Measurements from ENCODE around the gene ADGRA3.
"Not testable (repeated sequence)": the region's sequence is repeated elsewhere in the genome, so short reads cannot be mapped to it uniquely, and the experiment has no call there.

Gene ADGRA3

DNA sequence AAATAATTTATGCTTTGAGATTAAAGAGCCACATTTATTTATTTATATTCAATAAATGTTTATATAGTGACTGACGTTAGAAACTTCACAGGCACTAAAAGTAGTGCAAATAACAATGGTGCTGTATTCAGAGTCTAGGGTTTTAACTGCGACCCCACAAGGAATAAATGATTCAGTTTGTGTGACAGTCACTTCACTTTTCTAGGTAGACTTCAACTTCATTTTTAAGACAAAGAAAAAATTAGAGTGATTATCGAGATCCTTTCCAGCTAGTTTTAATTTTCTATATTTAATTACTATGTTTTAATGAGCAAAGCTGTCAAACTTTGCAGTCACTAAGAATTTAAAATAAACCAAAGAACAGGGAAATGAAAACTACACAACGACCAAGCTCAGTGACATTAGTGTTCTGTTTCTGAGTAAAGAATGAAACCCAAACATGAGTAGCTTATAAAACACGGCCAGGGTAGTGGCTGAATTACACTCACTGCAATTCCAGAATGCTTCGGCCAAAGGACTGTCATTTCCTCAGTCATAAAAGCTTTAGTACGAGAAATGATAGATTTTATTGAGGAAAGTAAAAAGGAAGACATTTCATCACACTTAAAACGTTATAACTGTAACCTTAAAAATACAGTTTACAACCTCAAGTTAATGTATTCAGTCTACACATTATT is 38.6 kb downstream of the ADGRA3 start:
- no peak for DNase-seq

DNA sequence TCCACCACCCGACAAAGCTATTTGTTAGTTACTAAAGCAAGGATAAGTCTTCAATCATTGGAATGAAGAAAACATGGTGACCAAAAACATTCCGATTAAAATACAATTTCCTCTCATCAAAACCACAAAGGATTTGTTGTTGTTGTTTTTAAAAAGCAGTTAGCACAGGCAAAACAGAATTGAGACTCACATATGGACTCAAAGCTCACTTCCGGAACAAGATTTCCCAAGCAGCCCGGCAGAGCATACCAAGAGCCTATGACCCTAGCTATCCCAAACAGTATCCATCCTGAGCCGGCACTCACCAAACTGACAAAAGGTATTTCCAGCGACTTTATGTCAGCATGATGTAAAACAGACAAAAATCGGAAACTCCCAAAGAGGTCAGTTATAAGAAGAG is 39.9 kb downstream of the ADGRA3 start:
- no peak for DNase-seq

DNA sequence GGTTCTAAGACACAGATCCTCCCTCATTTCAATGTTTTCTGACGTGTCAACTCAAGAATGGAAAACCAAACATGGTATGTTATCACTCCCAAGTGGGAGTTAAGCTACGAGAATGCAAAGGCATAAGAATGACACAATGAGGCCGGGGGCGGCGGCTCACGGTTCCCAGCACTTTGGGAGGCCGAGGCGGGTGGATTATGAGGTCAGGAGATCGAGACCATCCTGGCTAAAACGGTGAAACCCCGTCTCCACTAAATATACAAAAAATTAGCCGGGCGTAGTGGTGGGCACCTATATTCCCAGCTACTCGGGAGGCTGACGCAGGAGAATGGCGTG is 40.6 kb downstream of the ADGRA3 start:
- DNase-seq = not testable (repeated sequence)

DNA sequence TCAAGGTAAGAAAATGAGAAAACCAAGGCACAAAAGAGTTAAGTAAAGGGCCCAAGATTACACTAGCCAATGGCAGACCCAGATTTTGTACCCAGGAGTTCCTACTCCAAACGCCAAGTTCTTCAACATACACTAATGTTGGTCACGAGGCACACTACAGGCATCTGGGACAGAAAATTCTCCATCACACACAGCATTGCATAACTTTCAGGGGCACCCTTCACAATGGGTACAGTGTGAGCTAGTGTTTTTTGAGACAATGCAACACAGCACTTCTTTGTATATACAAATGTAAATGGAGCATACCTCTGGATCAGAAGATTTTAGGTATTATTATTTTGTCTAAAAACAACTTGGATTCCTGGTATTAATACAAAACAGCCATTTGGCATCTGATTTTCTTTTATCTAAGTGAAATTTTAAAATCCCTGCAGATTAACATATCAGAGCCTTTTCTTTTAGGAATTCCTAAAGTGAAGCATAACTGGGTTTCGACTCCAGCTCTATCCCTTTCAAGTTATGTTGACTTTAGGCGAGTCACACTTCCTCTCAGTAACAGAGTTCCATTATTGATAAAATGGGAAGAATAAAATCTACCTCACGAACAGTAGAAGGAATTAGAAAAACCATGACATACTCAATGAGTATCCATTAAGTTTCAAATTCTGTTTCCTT is 41.1 kb downstream of the ADGRA3 start:
- no peak for DNase-seq

DNA sequence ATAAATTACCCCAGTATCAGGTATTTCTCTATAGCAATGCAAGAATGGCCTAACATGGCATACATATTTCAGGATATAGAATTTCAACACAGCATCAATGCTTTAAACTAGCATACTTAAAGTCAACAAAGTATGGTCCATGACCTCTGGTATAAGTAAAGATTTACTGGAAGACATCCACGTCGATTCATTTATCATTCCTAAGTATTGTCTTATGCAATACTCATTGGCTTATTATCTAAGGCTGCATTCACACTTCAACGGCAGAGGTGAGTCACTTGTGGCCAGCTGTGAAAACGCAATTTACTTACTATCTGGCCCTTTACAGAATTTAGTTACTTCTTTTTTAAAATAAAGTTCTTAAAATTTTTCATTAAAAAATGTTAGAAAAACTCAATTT is 42.6 kb downstream of the ADGRA3 start:
- no peak for DNase-seq

DNA sequence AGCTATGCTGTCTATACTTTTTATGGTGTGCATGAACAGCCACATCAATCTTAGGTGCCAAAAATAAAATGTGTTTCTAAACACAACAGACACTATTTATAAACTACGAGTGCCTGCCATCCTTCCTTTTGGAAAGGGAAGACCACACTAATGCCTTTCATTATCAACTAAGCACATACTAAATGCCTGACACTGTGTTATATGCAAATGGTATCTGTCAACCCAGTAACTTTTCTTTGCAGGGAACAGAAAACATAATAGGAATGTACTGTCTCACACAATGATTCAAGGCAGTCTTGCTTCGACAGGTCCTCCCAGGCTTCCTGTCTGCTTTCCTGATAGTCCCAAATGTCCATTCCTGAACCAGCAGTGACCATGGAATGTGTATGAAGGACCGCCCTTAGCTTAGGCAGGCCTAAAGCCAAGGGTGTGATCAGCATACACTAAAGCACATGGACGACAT is 43.8 kb downstream of the ADGRA3 start:
- no peak for DNase-seq

DNA sequence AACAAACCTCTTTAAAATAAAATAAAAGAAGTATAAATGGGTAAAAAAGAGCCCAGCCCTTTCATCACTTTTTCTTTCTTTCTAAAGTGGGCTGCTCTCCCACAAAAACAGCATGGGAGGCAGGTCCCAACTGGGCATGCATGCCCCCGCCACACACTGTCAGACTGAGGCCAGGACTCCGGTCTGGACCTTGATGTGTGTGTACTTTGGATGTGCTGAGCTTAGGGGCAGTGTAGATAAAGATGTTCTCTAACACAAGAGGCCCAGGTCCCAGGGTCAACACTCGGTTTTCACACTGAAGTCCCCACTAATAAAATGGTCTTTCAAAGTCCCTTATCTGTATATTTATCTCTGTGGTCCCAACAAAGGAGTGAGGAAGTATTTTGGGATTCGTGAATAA is 44.4 kb downstream of the ADGRA3 start:
- DNase-seq = no peak

DNA sequence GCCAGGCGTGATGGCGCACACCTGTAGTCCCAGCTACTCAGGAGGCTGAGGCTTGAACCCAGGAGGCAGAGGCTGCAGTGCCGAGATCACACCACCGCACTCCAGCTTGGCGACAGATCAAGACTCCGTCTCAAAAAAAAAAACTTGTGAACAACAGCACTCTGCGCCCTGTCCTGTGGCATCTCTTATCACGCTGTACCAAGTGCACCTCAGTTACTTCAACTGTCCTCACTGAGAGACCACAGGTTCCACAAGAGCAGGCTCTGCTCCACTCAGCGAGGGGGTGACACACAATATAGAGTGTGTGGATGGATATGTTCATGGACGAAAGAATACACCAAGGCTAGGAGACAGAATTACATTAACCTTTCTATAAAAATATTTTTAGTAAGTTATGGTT is 49.3 kb downstream of the ADGRA3 start:
- DNase-seq = no peak

DNA sequence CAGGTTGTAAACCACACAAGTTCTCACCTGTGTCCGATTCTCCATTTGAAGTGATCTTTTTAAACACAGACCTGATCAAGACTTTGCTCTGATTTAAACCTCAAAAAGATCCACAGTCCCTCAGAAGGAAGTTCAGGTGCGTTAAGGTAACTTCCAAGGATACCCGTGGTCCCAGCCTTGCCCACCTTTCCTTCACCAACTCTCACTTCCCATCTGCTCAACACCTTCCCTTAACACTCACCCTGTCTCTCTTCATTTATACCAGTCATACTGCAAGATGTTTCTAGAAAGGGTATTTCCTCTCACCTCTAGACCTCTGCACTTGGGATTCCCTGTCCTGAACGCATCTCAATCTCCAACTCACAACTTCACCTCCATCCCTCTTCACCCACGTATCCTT is 49.9 kb downstream of the ADGRA3 start:
- no peak for DNase-seq

DNA sequence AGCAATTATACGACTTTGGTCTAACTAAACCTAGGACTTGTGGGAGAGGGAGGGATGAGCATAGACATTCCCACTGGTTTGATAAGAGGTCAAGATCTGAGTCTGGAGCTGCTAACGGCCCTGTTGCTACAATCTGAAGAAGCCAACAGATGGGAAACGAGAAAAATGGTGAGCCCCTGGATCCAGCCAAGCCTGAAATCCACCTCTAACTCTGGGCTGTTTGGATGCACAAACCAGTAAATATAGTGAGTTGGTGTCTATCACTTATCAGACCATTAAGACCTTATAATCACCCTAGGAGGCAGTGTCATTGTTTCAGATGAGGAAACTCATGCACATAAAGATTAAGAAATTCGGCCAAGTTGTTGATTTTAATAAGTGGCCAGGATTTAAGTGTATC is 50.5 kb downstream of the ADGRA3 start:
- DNase-seq = no peak

DNA sequence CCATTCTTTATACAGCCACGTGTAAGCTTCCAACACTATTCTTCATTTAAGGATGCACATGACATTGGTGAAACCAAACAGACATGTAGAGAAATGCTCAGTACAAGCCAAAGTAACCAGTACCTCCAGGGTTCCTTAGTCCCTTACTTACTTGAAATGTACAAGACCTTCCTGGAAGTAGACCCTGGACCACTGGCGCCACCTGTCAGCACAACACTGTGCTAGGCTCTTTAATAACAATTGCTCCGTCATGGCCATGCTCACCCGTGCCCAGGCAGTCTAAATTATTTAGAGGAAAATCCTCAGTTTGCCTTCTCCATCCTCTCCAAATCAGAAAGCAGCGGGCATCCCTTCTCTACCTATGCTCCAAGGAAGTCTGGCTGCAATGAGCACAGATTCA is 52.7 kb downstream of the ADGRA3 start:
- DNase-seq = no peak

DNA sequence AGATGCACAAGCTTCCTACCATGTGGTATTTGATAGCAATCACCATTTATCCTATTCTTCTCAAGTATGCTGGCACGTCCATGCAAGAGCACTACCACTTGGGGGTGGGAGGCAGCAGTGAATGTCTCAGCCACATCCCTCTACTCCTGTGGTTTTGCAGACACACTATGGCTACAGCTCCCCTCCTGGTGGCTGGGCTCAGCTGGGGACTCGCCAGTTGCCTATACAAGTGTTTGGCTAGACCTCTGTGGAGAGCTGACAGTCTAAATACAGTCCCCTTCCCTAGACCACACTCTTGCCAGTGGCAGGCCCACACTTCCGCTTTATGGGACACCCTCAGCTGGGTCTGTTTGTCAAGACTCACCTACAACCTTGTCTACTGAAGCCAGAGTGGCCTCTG is 53.2 kb downstream of the ADGRA3 start:
- no peak for DNase-seq

DNA sequence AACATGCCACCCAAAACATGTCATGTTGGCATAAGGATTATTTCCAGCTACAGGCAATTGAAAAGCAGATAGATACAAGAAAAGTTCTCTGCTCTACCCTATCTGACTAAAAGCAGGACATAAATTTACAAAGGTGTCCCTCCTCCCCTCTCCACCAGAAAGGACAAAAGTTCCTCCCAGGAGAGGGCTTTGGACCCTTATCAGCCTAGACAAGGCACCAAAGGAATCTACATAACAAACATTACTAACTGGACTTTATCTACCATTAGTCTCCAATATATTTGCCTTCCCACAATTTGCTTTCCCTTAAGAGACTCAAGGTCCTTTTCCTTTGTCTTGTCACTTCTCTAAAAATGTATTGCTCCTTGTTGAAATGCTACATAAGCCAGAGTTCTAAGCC is 55.6 kb downstream of the ADGRA3 start:
- DNase-seq = no peak

DNA sequence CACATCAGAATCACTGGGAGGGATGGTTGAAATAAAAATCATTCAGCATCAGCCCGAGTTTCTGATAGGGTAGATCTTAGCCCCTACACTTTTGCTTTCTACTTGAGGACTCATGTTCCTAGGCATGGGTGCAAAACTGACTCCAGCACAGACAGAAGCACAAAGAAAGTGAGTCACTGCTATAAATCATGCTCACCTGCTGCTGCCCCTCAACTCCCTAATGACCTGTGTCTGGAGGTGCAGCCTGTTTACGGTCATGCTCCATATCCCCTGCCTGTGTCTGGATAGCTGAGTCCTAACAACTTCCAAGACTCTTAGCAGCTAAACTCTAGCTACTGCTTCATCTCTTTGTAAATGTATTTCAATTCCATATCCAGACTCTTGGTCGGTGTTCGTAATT is 57.8 kb downstream of the ADGRA3 start:
- no peak for DNase-seq

DNA sequence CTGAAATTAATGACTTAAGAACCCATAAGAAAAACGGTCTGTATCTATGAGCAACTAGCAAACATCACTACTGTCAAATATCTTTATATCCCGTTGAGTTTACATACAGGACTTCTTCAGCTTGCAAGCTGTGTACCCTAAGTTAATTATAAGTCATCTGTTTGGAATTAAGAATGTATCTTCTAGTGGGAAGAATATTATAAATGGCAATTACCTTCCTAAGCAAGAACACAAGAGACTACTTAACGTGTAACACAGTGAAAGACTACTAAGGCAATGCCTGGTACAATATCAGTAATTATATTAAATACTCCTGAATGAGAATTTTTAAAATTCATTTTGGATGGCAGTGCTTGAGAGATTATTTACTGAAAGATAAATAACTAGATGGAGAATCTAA is 58.5 kb downstream of the ADGRA3 start:
- no peak for DNase-seq

DNA sequence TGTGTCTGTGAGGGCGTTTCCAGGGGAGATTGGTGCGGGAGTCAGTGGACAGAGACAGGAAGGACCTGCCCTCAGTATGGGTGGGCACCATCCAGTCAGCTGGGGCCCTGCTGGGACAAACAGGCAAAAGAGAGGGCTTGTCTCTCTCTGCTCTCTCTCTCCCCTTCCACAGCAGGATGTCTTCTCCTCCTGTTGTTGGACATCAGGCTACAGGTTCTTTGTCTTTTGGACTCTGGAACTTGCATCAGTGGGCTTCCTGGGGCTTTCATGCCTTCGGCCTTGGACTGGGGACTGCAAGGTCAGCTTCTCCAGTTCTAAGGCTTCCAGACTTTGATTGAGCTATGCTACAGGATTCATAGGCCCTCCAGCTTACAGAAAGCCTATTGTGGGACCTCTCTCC is 59.6 kb downstream of the ADGRA3 start:
- no peak for DNase-seq

DNA sequence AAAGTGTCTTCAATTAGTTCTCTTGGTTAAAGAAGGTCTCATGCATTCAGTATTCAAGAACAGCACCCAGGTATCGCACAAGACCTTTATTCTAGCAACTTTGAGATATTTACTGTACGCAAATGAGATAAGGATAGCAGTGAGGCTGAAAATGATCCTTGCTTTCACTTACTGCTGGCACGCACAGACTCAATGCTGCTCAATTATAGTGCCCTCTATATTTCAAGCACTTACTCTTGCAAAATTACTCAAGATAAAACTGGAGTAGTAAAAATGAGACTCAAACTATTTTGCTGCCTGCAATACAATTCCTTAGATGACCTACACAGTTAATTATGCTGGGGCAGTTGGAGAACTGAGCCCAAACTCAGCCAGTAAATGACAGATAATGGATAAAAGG is 60.9 kb downstream of the ADGRA3 start:
- DNase-seq = no peak

DNA sequence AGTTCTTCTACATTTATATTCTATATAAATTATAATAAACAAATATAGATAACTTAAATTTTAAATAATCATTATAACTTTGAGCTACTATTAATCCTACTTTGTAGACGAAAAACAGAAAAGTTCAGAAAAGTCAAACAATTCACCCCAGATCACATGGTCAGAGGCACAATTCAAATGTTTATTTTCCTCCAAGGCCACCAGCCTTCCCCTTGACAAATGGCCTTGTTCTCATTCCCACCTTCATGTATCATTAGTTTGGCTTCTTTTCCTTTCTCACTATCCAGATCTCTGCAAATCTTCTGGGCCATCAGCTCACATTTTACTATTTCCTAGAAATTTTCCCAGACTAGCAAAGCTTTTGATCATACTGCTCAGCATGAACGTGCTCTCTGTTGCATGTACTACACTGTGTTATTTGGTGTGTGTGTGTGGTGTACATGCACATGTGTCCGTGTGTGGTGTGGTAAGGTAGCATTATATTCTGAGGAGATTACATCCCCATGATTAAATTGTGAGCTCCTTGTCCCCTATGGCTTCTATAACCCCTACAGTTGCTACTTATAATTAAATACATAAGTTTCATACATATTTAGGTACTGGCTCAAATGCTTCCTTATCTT is 61.5 kb downstream of the ADGRA3 start:
- no peak for DNase-seq

DNA sequence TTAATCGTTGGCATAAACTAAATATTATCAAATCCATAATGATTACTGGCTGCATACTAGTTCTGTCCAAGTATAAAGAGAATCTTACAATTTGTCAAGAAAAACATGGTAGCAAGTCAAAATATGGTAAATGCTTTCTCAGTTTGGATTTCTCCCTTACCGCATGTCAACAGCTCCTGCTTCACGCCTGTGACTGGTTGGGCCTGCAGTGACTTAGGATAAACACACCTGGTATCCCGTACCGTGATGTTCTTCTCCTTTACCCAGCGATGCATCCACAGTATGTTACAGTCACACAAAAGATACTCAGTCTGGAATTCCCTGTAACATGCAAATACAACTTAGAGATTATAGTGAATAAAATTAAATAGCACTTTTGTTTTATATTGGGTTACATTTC is 71.1 kb downstream of the ADGRA3 start:
- DNase-seq = no peak

DNA sequence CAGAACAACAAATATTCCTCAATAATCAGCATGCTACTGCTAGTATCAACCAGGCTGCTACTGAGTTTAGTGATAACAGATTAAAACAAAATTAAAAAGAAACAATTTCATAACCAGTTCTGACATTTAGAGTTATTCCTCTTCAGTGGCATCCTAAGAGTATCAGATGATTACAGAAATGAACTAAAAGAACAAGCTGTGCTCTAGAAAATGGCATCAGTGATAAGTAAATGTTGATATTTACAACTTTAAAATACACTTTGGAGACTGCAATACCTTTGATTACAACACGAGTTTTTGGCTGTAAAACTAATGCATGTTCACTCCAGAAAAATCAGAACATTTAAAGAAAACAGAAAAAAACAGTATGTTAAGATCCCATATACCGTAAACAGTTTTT is 72.9 kb downstream of the ADGRA3 start:
- DNase-seq = no peak

DNA sequence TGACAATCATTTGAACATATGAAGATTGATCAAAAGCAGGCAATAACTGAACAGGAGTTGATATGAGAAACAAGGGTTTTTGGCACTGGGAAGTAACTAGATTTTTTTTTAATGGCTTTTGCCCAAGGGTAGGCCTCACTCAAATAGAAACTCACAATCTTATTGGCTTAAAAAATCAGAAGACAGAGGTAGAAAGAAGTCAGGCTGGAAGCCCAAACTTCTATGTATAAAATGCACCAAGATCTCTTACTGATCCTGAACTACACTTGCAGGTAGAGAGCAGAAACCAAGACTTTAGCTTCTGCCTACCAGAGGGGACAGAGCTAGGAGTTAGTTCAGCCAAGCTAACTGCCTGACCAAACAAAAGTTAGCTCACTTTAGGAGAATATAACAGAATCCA is 74.9 kb downstream of the ADGRA3 start:
- DNase-seq = no peak

DNA sequence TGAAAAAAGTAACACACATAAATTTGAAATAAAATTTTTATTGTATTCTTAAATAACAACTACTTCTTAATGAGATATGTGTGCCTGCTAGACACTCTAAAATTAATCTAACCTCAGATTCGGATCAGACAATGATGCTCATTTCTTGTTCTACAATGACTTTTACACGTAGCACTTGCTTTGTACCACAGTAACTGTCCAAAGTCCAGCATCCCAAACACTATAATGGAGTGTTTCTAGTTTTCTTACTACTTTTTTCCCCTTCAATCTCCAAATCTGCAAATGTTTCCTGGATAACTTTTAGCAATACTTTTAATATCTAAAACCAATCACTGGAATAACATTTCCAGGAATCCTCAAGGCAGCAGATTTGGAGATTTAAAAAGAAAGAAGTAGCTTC is 75.9 kb downstream of the ADGRA3 start:
- no peak for DNase-seq

DNA sequence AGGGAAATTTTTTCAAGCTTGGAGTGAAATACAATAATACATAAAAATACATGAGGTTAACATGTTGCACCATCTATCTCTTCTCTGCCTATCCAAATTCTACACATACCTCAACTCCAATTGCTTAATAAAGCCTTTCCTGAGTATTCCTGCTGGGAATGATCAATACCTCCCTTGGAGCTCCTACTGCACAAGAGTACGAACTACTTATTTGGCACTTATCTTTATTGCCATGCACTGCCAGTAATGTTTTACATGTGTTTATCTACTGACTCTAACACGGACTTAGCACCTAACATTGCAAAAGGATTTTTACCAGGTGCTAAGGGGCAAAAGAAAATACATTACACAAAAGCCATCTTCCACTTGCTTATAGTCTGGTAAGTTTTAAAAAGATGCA is 80.2 kb downstream of the ADGRA3 start:
- no peak for DNase-seq

DNA sequence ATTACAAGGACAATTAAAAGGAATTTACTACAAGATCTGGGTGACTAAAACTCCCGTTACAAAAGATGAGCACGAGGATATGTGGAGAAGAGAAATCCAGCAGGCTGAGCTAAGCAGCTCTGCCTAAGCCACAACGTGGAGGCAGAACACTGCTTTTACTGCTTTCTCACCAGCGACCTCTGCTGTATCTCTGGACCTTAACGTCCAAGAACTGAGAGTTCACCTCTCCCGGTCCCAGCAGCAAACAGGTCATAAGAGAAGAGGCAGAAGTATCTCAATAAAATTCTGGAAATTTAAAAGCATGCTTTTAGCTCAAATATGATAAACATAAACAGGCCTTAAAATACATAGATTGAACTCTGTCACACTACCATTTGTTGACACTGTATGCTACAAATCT is 81.0 kb downstream of the ADGRA3 start:
- no peak for DNase-seq

DNA sequence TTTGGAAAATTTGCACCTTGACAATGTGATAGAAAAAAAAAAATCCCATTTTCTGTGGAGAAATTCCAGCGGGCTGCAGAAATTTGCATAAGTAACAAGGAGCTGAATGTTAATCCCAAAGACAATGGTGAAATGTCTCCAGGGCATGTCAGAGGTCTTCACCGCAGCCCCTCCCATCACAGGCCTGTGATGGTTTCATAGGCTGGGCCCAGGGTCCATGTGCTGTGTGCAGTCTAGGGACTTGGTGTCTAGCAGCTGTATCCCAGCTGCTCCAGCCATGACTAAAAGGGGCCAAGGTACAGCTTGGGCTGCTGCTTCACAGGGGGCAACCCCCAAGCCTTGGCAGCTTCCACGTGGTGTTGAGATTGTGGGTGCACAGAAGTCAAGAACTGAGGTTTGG is 85.2 kb downstream of the ADGRA3 start:
- DNase-seq = no peak
